Activated CD4-positive, alpha-beta T cell treated with anti-CD3 and anti-CD28 coated beads, Interleukin-2, Interleukin-4, amounts not matched to agents 100 ng/mL and 50 ng/mL, durations not matched to agents 16 hours and 8 hours (primary cell): ENCODE results near the gene FLRT1.
A peak's percentile ranks its signal among the peaks of the same experiment; 100 is the strongest.

Experiments
- DNase-seq: peaks from one replicate; pipeline ENCODE4 v3.0.0-alpha.2; 2020; ENCODE audit warnings: low spot score

The FLRT1 gene

DNA sequence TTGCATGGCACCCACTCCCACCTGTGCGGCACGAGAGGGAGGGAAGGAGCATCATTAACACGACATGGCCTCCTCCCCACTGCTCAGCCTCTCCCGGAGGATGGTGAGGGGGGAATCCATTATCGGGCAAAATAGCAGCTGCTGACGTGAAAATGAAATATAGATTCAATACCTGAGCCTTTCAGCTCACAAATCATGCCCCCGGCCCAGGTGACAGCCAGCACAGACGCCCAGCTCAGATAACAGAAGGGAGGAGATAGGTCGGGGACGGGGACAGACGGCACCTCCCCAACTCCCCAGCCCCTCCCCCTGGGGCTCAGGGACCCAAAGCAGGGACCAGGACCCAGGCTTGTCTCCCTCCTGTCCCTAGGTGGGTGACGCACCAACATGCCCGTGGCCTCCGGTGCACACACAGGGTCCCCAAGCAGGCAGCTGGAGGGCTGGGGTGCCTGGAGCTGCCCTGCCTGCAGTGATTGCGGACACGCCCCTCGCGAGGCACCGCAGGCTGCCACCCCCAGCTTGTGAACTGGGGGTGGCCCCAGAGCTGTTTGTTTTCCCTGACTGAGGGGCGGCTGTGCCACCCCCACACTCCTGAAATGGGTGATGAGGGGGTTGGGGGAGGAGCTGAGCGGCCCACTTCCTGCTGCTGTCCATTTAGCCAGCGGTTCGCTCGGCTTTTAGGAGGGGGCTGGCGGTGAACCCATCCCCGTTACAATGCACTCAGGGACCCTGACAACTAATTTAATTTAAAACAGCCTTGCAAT lies 31.7 kb downstream of the FLRT1 start:
- DNase-seq, result no peak

DNA sequence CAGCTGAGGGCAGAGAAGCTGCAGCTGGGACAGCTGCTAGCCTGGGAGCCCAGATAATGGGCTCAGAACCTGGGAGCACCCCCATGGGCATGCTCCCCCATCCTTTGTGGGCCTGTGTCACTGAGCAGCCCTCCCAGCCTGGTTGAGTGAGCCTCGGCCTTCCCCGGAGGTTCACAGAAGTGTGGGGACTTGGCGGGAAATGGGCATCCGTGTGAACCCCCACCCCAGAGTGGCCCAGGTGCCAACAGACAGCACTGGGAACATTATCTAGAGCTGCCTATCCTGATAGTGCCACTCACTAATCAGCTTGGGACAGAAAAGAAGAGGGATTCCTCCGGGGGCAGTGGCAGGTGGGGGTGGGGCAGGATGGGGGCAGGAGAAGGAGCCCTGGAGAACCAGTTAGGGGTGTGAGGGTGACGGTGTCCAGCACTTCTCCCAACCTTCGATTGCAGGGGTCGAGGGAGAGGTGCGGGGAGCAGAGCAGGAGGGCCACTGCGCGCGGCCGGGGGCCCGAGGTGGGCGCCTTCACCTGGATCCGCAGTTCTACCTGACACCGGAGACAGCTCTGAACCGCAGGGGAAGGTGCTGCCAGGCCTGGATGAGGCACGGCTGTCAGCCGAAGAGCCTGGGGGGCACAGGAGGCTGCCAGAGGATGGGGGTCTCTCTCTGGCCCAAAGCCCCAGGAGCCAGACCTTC lies 33.1 kb downstream of the FLRT1 start:
- no peak for DNase-seq

DNA sequence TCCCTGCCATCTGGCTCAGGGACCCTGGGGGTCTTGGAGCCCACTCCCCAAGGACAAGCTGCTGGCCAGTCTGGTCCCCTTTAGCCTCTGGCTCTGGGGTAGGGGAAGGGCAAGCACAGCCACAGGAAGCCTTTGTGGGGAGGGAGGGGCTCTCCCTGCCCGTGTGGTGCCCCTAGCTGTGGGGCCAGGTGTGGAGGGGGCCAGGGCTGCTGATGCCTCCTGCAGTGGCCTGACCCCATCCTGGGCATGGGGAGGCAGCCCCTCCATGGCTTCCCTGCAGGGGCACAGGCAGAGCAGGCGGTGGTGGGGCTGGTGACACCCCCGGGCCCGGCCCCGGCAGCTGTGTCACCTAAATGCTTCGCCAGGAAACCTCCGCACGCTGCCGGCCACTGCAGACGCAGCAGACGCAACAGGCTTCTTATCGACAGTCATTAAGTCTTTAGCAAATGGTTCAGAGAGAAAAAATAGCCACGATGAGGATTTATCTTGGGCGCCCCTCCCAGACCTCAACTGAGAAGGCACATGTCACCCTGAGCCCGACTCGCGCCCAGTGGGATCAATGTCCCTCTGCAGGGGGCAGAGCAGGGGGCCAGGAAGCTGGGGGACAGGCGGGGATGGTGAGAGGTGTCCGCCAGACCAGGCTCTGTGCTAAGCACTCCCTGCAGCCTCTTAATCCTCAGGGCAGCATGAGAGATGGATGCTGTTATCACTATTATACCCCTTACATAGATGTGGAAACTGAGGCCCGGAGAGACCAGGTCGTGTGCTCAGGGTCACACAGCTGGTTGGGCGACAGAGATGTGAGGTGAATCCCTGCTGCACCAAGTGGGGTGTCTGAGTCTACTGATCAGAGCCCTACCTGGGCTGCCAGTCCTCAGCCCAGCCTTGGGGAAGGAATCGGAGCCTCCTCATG lies 33.9 kb downstream of the FLRT1 start:
- no peak for DNase-seq

DNA sequence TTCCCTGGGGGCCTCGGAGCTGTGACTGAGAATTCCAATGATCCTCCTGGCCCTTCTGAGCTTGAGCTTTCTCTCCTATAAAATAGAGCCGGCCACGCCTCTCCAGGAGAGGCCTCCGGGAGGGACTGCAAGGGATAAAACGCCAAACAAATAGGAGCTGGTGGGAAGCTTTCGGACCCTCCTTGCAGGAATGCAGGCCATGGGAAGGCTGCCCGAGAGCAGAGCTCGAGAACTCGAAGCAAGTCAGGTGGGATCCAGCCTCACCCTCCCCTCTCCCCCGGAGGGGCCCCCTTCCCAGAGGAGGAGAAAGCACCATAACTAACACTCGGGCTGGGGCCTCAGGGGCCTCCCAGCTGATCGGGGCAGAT lies 34.6 kb downstream of the FLRT1 start:
- DNase-seq, result no peak

DNA sequence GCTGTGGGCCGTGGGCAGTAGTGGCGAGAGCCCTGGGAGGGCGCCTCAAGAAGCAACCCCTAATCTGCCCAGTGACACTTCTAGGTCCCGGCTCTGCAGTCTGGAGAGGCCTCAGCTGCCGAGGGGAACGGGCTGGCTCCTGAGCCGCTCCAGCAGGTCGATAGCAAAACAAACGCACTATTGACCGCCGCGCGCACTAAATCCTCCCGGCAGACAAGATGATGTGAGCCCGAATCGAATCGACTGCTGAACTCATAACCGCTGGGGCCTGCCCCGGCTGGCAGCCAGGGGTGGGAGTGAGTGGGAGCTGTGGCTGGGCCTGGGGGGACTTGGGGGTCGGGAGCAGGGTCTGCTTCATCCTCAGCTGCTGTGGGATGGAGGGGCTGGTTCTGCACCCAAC lies 36.1 kb downstream of the FLRT1 start:
- no peak for DNase-seq

DNA sequence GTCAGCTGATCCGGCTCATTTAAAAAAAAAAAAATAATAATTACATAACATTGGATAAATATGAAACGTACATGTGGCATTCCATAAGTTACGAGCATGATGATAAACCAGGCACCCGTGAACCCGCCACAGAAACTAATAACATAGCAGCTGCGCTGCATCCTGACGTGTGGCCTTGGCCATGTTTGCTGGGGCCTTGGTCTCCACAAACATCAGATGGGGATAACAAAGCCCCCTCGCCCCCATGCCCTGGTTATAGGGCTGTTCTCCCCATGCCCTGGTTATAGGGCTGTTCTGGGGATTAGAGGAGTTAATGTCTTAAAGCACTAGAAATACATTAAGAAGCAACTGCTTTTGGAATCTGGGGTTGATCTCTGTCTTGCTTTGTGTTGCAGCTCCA lies 36.7 kb downstream of the FLRT1 start:
- no peak for DNase-seq

DNA sequence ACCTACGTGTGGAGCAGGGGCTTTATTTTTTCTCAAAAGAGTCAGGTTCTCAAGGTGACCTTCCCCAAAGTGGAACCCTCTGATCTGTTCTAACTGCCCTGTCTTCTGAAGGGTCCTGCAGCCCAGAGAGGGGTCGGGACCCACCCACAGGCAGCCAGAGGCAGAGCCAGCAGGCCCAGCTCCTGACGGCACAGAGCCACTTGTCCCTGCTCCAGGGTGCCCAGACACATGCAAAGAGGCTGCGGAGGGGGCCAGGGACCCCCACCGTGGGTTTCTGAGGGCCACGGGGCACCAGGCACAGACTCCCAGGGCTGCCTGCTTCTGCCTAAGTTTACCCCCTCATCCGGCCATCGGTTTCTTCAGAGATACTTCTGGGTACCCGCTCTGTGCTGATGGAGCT lies 37.1 kb downstream of the FLRT1 start:
- DNase-seq, result no peak

DNA sequence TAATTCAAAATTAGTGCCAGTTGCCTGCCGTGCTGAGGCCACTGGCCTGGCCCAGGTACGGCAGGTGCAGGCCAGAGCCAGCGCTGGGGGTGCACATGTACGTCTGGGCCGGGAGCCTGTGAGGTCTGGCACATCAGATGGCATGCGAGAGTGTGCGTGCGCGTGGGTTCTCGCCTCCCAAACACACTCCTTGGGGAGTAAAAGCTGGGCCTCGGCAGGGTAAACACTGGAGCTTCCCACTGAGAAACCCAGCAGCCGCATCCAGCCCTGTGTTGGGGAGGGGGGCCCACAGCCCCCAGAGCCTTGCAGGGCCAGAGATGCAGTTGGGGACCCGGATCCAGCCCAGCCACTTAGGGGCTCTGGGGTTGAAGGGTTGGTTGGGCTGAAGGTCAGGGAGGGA lies 37.8 kb downstream of the FLRT1 start:
- no peak for DNase-seq

DNA sequence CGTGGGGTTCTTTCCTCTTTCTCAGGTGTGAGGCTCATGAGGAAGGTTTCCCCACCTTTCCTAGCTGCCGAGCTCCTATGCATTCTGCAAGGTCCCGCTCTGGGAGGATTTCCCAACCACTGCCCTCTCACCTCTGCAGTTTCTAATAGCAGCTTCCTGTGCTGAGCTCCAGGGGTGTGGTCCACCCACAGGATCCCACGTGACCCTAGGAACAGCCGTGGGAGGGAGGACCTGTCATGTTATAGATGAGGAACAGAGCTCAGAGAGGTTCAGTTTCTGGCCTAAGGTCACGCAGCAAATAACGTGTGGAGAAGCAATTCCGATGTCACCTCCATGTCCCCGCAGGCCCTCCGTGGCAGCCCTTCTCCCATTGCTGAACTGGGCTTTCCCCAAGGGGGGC lies 38.5 kb downstream of the FLRT1 start:
- peak; percentile 21 for DNase-seq

DNA sequence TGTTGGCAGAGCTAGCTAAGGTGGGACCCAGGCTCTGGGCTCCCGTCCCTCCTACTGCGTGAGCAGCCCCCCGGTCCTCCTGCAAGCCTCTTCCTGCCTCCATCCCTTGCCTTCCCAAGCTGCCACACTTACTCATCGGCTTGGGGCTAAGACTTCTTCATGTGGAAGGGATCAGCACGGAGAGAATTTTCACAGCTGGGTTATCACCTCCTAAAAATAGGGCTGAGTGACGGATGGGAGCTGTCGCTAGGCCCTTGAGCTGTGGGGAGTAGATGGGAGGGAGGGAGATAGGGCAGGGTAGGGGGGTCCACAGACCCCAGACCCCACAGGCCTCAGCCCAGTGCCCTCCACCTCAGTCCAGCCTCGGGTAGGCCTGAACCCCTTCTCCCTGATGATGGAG lies 41.0 kb downstream of the FLRT1 start:
- DNase-seq, result no peak

DNA sequence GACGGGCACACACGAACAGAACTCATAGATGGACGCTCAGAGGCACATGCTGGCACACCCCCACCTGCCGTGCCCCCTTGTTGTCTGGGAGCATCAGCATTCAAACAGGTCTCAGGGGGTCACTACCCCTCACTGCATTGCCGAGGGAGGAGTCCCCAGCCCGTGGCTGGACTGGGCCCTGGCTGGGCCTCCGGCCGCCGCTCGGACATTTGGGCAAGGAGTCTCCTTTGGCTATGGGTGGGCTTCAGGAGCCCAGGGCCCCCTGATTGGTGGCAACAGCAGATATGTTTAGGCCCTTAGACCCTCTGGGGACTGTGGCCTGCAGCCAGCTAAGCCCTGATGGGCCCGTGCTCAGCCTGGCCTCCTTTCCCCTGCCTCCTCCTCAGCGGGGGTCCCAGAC lies 41.9 kb downstream of the FLRT1 start:
- DNase-seq, result no peak

DNA sequence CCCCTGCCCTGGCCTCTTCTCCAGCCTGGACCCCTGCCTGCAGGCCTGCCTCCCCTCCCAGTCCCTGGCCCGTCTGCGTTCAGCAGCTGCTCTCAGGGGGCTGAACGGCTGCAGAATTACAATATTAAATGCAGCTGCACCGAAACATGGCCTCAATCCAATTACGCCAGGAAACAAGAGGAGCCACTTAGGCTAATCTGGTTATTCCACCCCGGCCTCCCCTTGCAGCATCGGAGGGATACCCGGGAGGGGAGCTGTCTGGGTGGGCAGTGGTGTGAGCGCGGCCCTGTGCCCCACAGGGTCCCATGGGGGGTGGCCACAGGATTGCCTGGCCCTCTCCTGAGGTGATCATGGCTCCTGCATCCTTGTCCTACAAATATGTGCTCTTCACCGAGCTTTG lies 42.6 kb downstream of the FLRT1 start:
- no peak for DNase-seq

DNA sequence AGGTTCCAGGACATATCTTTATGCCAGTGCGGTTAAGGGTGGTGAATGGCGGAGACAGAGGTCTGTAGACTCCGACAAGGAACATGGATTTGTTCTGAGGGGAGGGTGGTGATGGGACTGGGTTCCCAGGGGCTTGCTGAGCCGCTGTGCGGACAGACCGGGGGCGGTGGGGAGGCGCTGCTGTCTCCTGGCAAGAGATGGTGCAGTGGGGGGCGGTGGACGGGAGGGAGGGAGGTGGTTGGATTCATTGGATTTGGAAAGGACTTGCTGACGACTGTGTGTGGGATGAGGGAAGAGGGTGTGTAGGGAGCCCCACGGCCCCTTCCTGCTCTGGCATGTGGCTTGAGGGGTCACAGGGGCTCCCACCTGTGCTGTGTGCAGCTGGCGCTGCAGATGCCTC lies 43.2 kb downstream of the FLRT1 start:
- no peak for DNase-seq

DNA sequence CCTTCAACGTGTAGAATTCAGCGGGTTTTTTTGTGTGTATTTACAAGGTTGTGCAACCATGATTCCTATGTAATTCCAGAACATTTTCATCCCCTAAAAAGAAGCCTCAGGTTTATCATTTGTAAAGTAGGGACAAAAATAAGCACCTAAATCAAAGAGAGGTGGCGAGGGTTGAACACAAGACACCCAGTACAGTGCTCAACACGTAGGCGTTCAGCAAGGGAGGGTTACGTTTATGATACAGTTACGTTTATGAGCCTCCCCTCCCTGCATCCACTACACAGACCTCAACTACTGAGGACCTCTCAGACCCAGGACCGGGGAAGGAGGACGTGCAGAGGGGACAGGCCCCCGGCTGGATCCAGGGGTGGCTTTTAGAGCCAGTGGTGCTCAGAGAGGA lies 44.7 kb downstream of the FLRT1 start:
- DNase-seq, result no peak

DNA sequence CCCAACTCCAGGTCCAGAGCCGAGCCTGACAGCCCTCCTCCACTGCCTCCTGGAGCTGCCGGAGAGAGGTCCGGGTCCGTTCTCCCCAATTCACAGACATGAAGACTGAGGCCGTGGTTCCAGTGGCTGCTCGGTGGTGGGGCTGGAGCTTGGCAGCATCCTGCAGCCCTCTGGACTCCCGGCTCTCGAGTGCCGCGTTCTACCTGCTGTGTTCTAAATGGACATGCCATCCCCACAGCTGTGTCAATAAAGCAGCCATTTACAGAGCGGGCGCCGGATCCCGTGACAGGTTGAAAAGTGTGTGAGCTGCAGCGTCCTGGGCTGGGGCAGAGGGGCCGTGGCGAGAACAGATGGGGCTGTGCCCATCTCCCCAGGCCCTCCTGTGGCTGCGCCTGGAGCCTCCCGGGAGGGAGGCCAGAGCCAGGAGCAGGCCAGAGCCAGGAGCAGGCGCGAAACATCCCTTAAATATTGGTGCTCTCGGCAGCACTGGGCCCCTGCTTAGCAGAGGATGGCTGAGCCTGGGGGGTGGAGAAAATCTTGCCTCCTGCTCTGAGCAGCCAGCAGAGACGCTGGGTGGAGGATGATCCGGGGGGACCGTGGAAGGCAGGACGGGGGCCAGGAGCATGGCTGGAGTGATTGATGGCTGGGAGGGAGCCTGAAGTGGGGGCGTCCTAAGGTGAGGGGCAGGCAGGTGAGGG lies 46.2 kb downstream of the FLRT1 start:
- no peak for DNase-seq

DNA sequence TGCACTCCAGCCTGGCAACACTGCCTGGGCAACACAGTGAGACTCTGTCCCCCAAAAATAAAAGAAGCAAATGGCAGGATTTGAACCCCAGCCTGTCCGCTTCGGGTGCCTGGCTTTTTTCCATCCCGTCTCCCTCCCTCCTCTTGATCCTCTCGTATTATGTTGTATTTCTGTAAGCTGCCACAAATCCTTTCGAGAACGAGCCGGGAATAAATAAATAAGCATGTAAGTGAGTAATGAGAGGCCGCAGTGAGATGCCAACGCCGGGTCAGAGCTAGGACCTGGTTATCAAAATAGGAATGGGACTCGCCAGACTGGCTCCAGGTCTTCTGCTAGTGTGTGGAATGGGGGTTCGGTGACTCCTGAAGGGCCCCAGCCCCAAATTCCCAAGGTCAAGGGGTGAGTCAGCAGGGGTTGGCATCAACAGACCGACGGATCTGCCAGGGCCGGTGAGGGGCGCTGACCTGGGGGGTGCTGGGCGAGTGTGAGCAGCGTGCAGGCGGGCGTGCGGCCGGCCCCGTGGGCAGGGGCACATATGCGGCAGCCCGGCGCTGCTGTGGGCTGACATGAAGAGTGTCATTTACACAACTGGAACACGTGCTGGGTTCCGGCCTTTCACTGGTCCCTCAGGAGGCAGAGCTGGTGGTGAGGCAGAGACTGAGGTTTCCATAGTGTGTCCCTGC lies 47.8 kb downstream of the FLRT1 start:
- DNase-seq, result no peak

DNA sequence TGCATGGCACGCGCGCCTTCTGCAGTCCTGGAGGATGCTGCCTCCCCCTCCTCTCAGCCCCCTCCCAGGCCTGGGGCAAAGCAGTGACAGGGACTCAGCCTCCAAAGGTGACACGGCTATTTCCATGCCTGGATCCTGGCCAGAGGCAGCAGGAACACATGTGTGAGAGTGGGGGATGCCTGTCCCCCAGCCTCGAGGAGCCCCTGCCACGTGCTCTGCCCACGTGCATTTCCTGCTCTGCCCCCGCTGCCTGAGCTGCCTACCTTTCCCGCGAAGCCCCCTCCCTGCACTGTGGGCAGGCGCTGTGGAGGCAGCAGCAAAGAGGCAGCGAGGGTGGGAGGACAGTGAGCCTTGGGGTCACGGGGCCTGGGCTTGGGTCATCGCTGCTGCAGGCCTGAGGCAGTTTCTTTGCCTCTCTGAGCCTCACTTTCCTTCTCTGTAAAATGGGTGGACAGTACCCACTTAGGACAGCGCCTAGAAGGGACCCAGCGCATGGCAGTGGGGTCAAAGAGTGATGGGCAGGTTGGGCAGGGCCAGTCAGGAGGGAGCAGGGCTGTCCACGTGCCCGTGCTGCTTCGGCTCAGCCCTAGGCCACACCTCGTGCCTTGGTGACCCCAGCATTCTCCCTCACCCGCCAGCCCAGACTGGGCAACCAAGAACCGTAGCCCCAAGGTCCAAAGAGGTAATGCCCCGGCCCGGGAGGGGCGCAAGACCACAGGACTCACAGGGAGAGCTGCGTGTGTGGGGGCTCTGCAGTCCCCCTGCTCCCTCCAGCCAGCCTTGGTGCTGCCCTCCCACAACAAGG lies 48.6 kb downstream of the FLRT1 start:
- no peak for DNase-seq

DNA sequence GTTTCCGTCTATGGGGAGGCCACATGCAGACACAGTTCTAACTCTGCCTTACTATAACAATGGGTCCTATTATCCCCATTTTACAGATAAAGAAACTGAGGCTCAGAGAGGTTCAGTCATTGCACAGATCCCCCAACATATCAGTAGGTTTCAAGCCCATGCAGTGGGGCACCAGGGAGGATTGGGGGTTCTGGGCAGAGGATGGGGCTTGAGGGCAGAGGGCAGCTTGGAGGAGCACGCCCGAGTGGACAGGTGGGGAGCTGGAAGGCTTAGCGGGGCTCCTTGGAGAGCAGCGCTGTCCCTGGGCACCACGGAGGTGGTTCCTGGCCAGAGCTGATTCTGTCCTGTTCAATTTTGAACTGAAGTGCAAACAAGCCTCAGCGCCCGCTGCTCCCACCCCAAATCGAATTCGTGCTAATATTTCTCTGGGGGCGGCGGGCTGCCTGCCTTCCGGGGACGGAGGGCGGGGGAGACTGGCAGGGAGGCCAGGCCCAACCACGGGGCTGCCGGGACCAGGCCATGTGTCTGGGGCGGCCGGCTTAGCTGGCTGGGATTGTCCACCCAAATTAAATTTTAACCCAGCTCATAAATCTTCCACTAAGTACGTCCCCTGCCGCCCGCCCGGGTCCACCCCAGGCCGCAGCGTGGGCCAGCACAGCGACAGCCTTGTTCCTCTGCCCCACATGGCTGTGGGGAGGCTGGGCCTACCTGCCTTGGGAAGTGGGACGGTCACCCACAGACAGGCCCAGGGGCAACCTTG lies 49.4 kb downstream of the FLRT1 start:
- no peak for DNase-seq
